Measurements from ENCODE around the gene CLIP2. TPM values are rescaled to one million over a fixed set of nuclear protein-coding genes. Genes with fewer than 3 reads are reported as not detected.
"Not testable (repeated sequence)": the region's sequence is repeated elsewhere in the genome, so short reads cannot be mapped to it uniquely, and the experiment has no call there.

Gene CLIP2
- polyA plus RNA-seq, 1 donor, result 18.5 TPM

- DNase-seq (ENCODE audit: low read depth), result no peak
Observed at GRCh38 chr7:74430961-74431466, 141.8 kb downstream of the CLIP2 start.

- DNase-seq (ENCODE audit: low read depth), result not testable (repeated sequence)
Observed at GRCh38 chr7:74437291-74437571, 148.0 kb downstream of the CLIP2 start.

- no peak for DNase-seq (ENCODE audit: low read depth)
Observed at GRCh38 chr7:74438327-74438726, 149.1 kb downstream of the CLIP2 start.

- no peak for DNase-seq (ENCODE audit: low read depth)
Observed at GRCh38 chr7:74439541-74439940, 150.3 kb downstream of the CLIP2 start.

- DNase-seq (ENCODE audit: low read depth), result not testable (repeated sequence)
Observed at GRCh38 chr7:74440143-74440542, 150.9 kb downstream of the CLIP2 start.

GRCh38 chr7:74441801-74442200 lies 152.6 kb downstream of the CLIP2 start:
- DNase-seq (ENCODE audit: low read depth), result no peak

GRCh38 chr7:74443543-74444247 lies 154.5 kb downstream of the CLIP2 start:
- DNase-seq (ENCODE audit: low read depth), result no peak

- DNase-seq (ENCODE audit: low read depth), result no peak
Observed at GRCh38 chr7:74449144-74449543, 159.9 kb downstream of the CLIP2 start.

GRCh38 chr7:74449809-74450397 lies 160.7 kb downstream of the CLIP2 start:
- no peak for DNase-seq (ENCODE audit: low read depth)

- DNase-seq (ENCODE audit: low read depth), result no peak
Observed at GRCh38 chr7:74452748-74453321, 163.6 kb downstream of the CLIP2 start.

- DNase-seq (ENCODE audit: low read depth), result peak; percentile 26
Observed at GRCh38 chr7:74453322-74454011, 164.3 kb downstream of the CLIP2 start, which contains the start of gene GTF2IRD1. Gene GTF2IRD1 (plus strand): TSS chr7:74453906. CDS start chr7:74508081, 54,175 bp downstream.

GRCh38 chr7:74454021-74454924 lies 165.1 kb downstream of the CLIP2 start:
- DNase-seq (ENCODE audit: low read depth), result no peak

- DNase-seq (ENCODE audit: low read depth), result no peak
Observed at GRCh38 chr7:74454925-74455288, 165.7 kb downstream of the CLIP2 start.

- no peak for DNase-seq (ENCODE audit: low read depth)
Observed at GRCh38 chr7:74455291-74455804, 166.1 kb downstream of the CLIP2 start.

Other genes starting within 250 kb of the CLIP2 start
- 13.9 TPM for gene LIMK1, start 205.6 kb upstream of the CLIP2 start, polyA plus RNA-seq (ENCODE audit: insufficient read length)
- 208 TPM for gene EIF4H, start 115.1 kb upstream of the CLIP2 start, polyA plus RNA-seq (ENCODE audit: insufficient read length)
- gene LAT2, start 79.4 kb upstream of the CLIP2 start, polyA plus RNA-seq (ENCODE audit: insufficient read length), result 4.3 TPM
- gene RFC2, start 35.0 kb upstream of the CLIP2 start, polyA plus RNA-seq (ENCODE audit: insufficient read length), result 38.1 TPM
- 48.0 TPM for gene GTF2IRD1, start 164.5 kb downstream of the CLIP2 start, polyA plus RNA-seq (ENCODE audit: insufficient read length)